COLO829 (cell line): ENCODE results near the gene RARB.

Experiments used
- DNase-seq: peaks from one replicate; pipeline ENCODE4 v3.0.0; 2012; ENCODE audit warnings: low spot score

RARB gene

DNA sequence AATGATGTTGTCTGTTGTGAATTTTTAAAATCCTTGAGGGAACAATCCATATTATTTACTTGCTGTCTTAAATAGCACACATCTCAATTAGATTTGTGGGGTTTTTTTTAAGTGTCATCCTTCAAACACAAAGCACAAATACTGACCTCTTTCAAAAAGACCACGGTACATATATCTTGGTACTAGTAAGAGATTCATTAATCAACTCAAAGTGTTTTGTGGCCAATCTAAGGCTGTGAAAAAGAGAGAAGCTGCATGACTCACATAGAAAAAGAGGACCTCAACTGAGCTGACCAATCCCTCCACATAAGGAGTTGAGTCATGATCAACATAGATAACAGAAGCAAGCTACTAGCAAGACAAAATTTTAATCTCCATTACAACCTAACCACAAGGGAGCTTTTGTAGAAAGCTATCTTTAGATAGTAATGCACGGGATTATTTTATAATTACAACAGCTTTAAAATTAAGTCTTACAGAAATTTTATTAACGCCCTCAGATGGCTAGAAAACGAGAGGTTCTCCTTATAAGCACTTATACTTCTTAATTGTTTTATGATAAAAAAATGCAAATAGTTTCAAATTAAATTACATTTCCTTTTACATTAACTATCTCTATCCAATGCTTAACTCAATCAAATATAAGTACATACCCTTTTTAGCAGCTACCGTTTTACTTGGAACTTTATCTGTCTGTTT is 176.2 kb downstream of the RARB start:
- peak; percentile 97 for DNase-seq

DNA sequence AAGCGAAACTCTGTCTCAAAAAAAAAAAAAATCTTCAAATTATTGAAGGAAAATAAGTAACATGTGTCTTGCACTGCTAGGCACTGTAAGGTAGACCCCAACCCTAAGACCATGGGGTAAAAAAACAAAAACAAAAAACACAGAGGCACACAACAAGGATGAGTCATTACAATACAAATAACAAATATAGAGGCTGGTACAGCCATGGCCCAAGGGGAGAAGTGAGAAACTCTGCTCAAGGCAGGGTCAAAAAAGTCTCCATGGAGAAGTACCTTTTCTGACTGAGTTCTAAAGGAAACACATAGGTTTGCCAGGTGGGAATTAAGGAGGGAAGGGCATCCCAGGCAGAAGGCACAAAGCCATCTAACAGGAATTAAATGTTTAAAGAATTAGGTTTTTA is 182.1 kb downstream of the RARB start:
- no peak for DNase-seq

DNA sequence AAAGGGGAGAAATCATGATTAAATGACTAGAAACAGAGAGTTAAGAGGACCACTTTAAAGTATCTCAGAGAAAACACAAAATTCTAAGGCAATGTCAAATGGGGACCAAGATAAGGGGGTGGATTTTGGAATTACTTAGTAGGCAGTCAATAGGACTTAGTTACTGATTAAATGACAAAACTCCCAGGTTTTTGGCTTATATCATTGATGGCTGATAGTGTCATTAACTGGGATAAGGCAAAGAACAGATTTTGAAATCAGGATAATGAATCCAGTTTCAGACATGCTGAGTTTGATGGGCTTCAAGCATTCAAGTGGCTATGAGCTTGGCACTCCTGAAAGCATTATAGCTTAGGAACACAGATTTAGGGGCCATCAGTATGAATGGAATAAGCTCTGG is 182.7 kb downstream of the RARB start:
- DNase-seq = no peak

DNA sequence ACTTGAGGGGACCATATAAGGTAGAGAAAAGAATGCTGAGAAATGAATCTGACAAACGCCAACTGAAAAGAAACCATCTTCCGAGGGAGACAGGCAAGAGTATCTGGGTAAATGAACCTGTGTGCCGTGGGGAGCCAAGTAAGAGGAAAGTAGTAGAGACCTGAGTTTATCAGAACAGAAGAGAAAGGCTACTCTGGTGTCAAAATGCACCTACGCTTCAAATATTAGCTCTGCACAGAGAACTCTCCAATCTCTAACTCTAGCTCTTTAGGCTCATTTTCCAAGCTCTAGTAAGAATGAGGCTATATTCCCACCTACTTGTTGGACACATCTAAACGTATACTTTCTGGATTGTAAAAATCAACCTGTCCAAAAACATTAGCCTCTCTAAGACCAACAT is 183.1 kb downstream of the RARB start:
- no peak for DNase-seq

DNA sequence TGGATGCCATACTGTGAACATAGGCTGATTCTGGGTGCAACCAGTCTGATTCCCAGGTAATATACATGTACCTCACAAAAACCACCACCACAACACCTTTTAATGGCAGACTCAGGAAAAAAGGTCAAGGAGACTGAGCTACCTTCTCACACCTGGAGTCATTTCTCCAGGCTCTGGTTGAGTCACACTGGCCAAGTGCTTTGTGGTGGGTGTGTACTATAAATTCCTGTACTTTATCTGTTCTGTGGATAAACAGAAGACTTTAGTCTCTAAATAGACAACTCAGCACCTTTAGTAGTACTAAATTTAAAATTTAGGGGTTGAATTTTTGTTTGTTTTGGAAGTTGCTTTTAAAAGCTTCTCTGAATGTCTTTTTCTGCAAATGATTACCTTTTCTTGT is 190.0 kb downstream of the RARB start:
- no peak for DNase-seq

DNA sequence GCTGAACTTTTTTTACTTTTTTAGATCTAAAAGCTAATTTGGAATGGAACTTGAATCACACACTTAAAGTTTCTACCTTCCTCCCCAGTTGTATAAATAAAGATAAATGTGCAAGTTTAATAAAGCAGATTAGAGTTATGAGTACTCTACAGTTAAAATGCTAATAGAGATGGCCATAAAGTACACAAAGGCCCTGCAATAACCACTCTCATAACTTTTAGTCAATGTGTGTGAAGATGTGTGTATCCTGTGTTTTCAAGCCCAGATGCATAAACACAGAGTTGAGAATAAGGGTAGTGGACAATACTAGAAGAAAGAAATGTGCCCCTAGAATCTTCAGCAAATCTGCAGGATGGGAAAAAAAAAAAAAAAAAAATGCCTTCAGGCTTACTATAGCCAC is 191.3 kb downstream of the RARB start:
- no peak for DNase-seq

DNA sequence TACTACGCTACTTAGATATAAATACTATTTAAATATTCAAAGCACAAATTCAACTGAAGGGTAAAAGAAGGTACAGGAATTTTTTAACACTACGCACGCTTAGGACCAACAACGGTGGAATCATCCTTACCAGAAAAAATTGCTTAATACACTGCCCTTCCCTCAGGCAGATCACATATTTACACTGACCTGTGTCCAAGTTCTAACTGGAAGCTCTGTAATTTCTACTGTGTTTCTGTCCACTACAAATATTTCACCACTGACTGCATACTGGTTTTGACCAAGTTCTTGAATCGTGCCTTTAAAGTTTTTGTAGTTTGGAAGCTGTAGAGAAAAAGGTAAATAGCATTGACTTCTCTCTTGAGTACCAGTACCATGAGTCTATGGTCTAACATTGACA is 192.4 kb downstream of the RARB start:
- no peak for DNase-seq

DNA sequence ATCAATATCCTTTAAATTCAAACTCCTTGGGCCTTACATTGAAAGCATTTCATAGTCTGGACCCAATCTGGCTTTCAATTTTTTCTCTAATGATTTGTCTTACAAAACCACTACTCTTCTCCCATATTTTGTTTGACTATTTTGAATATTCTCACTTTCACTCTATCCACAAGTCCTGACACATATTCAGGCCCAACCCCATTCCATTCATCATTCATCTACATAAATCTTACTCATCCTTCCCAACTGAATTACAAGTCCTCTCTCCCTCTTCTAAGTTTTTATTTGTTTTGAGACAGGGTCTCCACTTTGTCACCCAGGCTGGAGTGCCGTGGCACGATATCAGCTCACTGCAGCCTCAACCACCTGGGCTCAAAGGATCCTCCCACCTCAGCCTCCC is 193.0 kb downstream of the RARB start:
- DNase-seq = no peak

DNA sequence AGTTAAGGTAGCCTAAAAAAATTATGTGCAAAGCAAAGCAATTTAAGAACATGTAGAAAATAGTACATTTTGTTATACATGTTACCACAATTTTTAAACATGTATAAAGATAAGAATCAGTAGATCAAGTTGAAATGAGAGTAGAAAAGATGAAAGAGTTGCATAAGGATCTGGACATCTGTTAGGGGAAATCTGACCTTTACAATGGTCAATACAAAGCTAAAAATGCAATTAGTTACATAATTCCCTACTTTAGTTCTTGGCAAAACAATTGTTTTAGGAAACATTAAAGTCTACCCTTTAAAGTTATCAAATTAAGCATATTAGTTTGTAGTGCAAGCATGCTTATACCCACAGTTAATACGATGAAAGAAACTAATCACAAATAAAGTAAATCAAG is 203.9 kb downstream of the RARB start:
- no peak for DNase-seq

DNA sequence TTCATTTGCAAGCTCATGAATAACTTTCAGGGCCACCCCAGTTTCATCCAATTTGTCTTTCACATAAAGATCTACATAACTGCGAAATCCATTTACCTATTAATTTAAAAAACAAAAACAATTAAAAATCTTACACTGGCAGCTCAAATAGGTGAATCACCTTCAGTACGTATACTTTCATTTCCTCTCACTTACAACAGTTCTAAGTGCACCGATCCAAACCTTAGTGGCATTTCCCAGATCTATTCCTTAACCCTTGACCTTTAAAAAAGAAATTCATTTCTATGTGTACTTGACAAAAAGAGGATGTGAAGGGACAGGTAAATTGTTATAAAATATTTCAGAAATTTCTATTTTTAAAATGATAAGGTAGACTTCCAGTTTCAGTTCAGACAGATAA is 205.9 kb downstream of the RARB start:
- no peak for DNase-seq

DNA sequence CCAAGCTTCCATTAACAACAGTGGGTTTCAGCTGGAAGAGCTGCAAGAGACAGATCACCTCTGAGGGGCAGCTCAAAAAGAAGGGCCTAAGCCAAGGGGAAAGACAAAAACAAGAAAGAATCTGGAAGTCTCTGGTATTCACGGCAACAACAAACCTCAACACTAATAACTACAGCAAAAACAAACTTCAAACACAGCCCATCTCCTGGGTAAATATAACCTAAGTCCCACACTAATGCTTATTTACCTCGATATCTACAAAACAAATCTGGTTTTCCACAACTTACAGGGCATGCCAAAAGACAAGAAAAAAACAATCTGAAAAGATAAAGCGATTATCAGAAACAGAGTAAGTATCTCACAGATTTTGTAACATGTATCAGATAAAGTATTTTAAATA is 207.0 kb downstream of the RARB start:
- no peak for DNase-seq
